Caki2 (cell line): Measurements from ENCODE around the gene NGEF. TPM values are rescaled to one million over a fixed set of nuclear protein-coding genes. Genes with fewer than 3 reads are reported as not detected.

Experiments
- DNase-seq: peaks from one replicate; pipeline ENCODE4 v3.0.0-alpha.2; 2015; ENCODE audit warnings: low read depth
- in situ Hi-C: cut with HindIII; loops from 2 replicates; pipeline ENCODE4 v1.10.0; 2016; ENCODE audit warnings: low sequenced_read_pairs, low pct_unique_long_range_greater_than_20kb, mixed read lengths
- total RNA-seq: library from RNA; depleted of rRNA; stranded (reverse); fragments of >200 nt; shearing (Covaris generic); gene quantifications from 2 replicates; pipeline ENCODE4 v1.2.3, GENCODE V29; 2014; ENCODE audit warnings: low replicate concordance

Gene NGEF
- total RNA-seq, 1 experiment from 2014 or later: 72.6 TPM

GRCh38 chr2:232957657-232958090, 55.4 kb downstream of the NGEF start:
- no peak for DNase-seq
- in situ Hi-C loops: no loop called here

GRCh38 chr2:232955856-232956255, 57.2 kb downstream of the NGEF start:
- DNase-seq: no peak
- in situ Hi-C loops: no loop called here

- DNase-seq: no peak
- in situ Hi-C loops: no loop called here
These were observed 58.4 kb downstream of the NGEF start for GRCh38 chr2:232954691-232955090.

- DNase-seq: no peak
- in situ Hi-C loops: no loop called here
These were observed 61.2 kb downstream of the NGEF start for GRCh38 chr2:232951891-232952290.

GRCh38 chr2:232951181-232951580, 61.9 kb downstream of the NGEF start:
- in situ Hi-C loops: no loop called here
- no peak for DNase-seq

GRCh38 chr2:232950751-232951150, 62.3 kb downstream of the NGEF start:
- in situ Hi-C loops: no loop called here
- no peak for DNase-seq

- DNase-seq: no peak
- in situ Hi-C loops: no loop called here
These were observed 64.0 kb downstream of the NGEF start for GRCh38 chr2:232949016-232949415.

- no peak for DNase-seq
- in situ Hi-C loops: no loop called here
These were observed 70.2 kb downstream of the NGEF start for GRCh38 chr2:232942831-232943230.

GRCh38 chr2:232941912-232942594, 71.0 kb downstream of the NGEF start:
- no peak for DNase-seq

GRCh38 chr2:232941400-232941799, 71.7 kb downstream of the NGEF start:
- in situ Hi-C loops: no loop called here
- DNase-seq: no peak

More at GRCh38 chr2:232941912-232942594, 71.0 kb downstream of the NGEF start:
- in situ Hi-C loops: no loop called here

- no peak for DNase-seq
- in situ Hi-C loops: no loop called here
These were observed 72.3 kb downstream of the NGEF start for GRCh38 chr2:232940724-232941123.

- DNase-seq: peak; percentile 64
These were observed 75.7 kb downstream of the NGEF start for GRCh38 chr2:232937278-232937906.

GRCh38 chr2:232931636-232932035, 81.4 kb downstream of the NGEF start:
- no peak for DNase-seq
- in situ Hi-C loops: no loop called here

More at GRCh38 chr2:232937278-232937906, 75.7 kb downstream of the NGEF start:
- in situ Hi-C loops: no loop called here

GRCh38 chr2:232930059-232930400, 83.0 kb downstream of the NGEF start:
- DNase-seq: no peak

GRCh38 chr2:232929303-232930058, 83.6 kb downstream of the NGEF start:
- no peak for DNase-seq
- in situ Hi-C loops: no loop called here

More at GRCh38 chr2:232930059-232930400, 83.0 kb downstream of the NGEF start:
- in situ Hi-C loops: no loop called here

GRCh38 chr2:232928551-232929302, 84.3 kb downstream of the NGEF start:
- no peak for DNase-seq
- in situ Hi-C loops: no loop called here

GRCh38 chr2:232927793-232928550, 85.1 kb downstream of the NGEF start:
- no peak for DNase-seq
- in situ Hi-C loops: no loop called here
